ENCODE data around the gene GPR26.

Gene GPR26, protein sequence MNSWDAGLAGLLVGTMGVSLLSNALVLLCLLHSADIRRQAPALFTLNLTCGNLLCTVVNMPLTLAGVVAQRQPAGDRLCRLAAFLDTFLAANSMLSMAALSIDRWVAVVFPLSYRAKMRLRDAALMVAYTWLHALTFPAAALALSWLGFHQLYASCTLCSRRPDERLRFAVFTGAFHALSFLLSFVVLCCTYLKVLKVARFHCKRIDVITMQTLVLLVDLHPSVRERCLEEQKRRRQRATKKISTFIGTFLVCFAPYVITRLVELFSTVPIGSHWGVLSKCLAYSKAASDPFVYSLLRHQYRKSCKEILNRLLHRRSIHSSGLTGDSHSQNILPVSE

GRCh38 chr10:123666318-123667236, at the start of gene GPR26:
Gene GPR26, plus strand, starts transcription at chr10:123666355. Its CDS starts 53 bp downstream, at chr10:123666408.
- in situ Hi-C loops (cut with HindIII; ENCODE audit: low sequenced_read_pairs), result no loop called here
- no peak within 1 kb of the TSS for H3K4me3 ChIP-seq (ENCODE audit: low read depth, low read length)
- TF ChIP-seq, protein P1, sequence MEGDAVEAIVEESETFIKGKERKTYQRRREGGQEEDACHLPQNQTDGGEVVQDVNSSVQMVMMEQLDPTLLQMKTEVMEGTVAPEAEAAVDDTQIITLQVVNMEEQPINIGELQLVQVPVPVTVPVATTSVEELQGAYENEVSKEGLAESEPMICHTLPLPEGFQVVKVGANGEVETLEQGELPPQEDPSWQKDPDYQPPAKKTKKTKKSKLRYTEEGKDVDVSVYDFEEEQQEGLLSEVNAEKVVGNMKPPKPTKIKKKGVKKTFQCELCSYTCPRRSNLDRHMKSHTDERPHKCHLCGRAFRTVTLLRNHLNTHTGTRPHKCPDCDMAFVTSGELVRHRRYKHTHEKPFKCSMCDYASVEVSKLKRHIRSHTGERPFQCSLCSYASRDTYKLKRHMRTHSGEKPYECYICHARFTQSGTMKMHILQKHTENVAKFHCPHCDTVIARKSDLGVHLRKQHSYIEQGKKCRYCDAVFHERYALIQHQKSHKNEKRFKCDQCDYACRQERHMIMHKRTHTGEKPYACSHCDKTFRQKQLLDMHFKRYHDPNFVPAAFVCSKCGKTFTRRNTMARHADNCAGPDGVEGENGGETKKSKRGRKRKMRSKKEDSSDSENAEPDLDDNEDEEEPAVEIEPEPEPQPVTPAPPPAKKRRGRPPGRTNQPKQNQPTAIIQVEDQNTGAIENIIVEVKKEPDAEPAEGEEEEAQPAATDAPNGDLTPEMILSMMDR (IDR thresholded peaks at IDR 0.05; ENCODE audit: low read depth, low read length, missing control alignments), result no peak
- DNase-seq (ENCODE audit: low read depth), result no peak

GRCh38 chr10:123618224-123618623, 47.9 kb upstream of the GPR26 start:
- DNase-seq (ENCODE audit: low read depth), result no peak
- TF ChIP-seq, protein P1 (IDR thresholded peaks at IDR 0.05; ENCODE audit: low read depth, low read length, missing control alignments), result no peak
- no peak overlapping the region for H3K4me3 ChIP-seq (ENCODE audit: low read depth, low read length)
- in situ Hi-C loops (cut with HindIII; ENCODE audit: low sequenced_read_pairs), result no loop called here

DNA sequence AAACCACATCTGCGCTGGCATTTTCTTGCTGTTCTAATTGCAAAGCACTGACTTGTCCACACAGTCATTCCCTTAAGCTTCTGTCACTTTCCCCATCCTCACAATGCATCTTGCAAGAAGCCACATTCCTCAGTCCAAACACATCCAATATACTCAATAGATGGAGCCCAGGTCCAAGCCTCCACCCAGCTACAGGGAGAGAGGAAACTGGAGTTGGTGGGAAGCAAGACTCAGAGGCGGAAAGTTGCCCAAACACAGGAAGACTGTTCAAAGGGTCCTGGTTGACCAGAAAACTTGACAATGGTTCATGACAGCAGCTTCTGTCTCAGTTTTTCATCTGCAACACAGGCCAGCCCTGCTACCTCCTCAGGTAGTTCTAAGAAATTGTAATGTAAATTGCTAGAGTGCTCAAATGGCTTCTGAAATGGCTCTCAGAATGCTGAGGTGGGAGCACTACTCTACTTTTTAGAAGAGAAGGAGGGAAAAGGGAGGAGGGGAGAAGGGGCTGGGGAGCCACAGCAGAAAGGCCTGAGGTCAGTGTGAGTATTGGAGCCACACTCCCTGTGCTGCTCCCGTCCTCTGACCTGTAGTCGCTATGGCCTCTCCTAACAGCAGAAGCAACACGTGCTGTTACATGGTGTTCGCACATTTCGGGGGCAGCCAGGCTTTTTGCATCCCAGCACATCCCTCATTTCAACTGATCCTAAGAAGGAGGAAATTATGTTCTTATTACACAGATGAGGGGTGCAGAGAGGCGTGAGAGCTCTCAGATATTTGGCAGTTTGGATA, 46.9 kb upstream of the GPR26 start:
- no peak for DNase-seq (ENCODE audit: low read depth)
- in situ Hi-C loops (cut with HindIII; ENCODE audit: low sequenced_read_pairs), result no loop called here
- H3K4me3 ChIP-seq (ENCODE audit: low read depth, low read length), result no peak overlapping the region
- TF ChIP-seq, protein P1 (IDR thresholded peaks at IDR 0.05; ENCODE audit: low read depth, low read length, missing control alignments), result no peak

GRCh38 chr10:123620621-123621020, 45.5 kb upstream of the GPR26 start:
- no peak for DNase-seq (ENCODE audit: low read depth)
- H3K4me3 ChIP-seq (ENCODE audit: low read depth, low read length), result no peak overlapping the region
- in situ Hi-C loops (cut with HindIII; ENCODE audit: low sequenced_read_pairs), result no loop called here
- TF ChIP-seq, protein P1 (IDR thresholded peaks at IDR 0.05; ENCODE audit: low read depth, low read length, missing control alignments), result no peak

DNA sequence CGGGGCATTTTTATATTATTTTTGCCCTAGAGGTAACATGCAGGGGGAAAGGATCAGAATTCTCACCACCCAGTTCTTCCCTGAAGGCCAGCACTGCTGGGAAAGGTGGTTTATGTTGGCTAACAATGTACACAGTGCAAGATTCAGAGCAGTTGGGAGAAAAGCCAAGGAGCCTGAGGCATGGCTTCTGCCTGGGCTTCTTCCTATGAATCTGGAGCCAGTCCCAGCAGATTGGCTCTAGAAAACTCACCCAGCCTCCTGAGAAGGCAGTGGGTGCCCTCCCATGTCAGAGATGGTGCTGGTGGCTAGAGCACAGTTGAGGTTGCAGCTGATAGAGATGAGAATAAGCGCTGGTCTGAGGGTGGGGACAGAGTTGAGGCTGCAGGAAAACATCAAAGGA, 44.7 kb upstream of the GPR26 start:
- no peak overlapping the region for H3K4me3 ChIP-seq (ENCODE audit: low read depth, low read length)
- TF ChIP-seq, protein P1 (IDR thresholded peaks at IDR 0.05; ENCODE audit: low read depth, low read length, missing control alignments), result no peak
- no peak for DNase-seq (ENCODE audit: low read depth)
- in situ Hi-C loops (cut with HindIII; ENCODE audit: low sequenced_read_pairs), result no loop called here

GRCh38 chr10:123621916-123622315, 44.2 kb upstream of the GPR26 start:
- in situ Hi-C loops (cut with HindIII; ENCODE audit: low sequenced_read_pairs), result no loop called here
- DNase-seq (ENCODE audit: low read depth), result no peak
- TF ChIP-seq, protein P1 (IDR thresholded peaks at IDR 0.05; ENCODE audit: low read depth, low read length, missing control alignments), result no peak
- H3K4me3 ChIP-seq (ENCODE audit: low read depth, low read length), result no peak overlapping the region
